Tibial nerve (tissue), 4 donors: ENCODE results near the gene C6orf47. TPM values are rescaled to one million over a fixed set of nuclear protein-coding genes. Genes with fewer than 3 reads are reported as not detected.

Source experiments
- DNase-seq, 2 donors: peaks; one replicate each; pipeline ENCODE4 v3.0.0-alpha.2; 2019; ENCODE audit warnings: low spot score in 2 of 2
- H3K27ac ChIP-seq, 4 donors: fragments of 200-600 bp; sonication (generic) in 3 of 4; one replicate each; pipeline ENCODE4 v1.5.1; 2017 to 2019; ENCODE audit warnings: mild to moderate bottlenecking in 1 of 4
- H3K27me3 ChIP-seq, 2 donors: fragments of 200-600 bp; sonication (generic) in 1 of 2; one replicate each; pipeline versions ENCODE4 v1.5.1 to v1.6.0; 2017 to 2019
- H3K36me3 ChIP-seq, 3 donors: fragments of 200-600 bp; sonication (generic); one replicate each; pipeline ENCODE4 v1.5.1; 2018 to 2019
- H3K4me1 ChIP-seq, 4 donors: fragments of 200-600 bp; sonication (generic) in 3 of 4; one replicate each; pipeline ENCODE4 v1.5.1; 2017 to 2019
- H3K4me3 ChIP-seq, 4 donors: fragments of 200-600 bp; sonication (generic) in 3 of 4; one replicate each; pipeline ENCODE4 v1.5.1; 2017 to 2019; ENCODE audit warnings: mild to moderate bottlenecking in 1 of 4, moderate library complexity in 1 of 4
- H3K9me3 ChIP-seq, 4 donors: fragments of 200-600 bp; sonication (generic) in 3 of 4; one replicate each; pipeline ENCODE4 v1.5.1; 2017 to 2019
- EP300 ChIP-seq, 2 donors: sonication (generic); formaldehyde crosslinking; IDR thresholded peaks; one replicate each; pipeline ENCODE4 v1.6.1; 2017; ENCODE audit warnings: antibody characterized with exemption in 2 of 2, mild to moderate bottlenecking in 1 of 2
- POLR2A ChIP-seq, 2 donors: fragments of 450-650 bp; IDR thresholded peaks; one replicate each; pipeline ENCODE4 v1.6.1; 2017; ENCODE audit warnings: antibody characterized with exemption in 2 of 2, mild to moderate bottlenecking in 2 of 2, moderate library complexity in 2 of 2
- WGBS, 2 donors: methylation state at CpG; one replicate each; pipeline ENCODE4 v1.1.5; 2018; 5-methylcytosine and 5-hydroxymethylcytosine counted together
- total RNA-seq, 4 donors: library from RNA; depleted of rRNA; stranded (reverse); fragments of >200 nt; gene quantifications; one replicate each; pipeline ENCODE4 v1.1.0, GENCODE V29; 2016
- TF ChIP-seq, protein P1 (sequence below), 5 experiments: fragments of 200-600 bp in 3 of 5; fragments of 450-650 bp in 2 of 5; sonication (generic) in 3 of 5; IDR thresholded peaks; one replicate each; pipeline ENCODE4 v1.5.1; 2016 to 2019; ENCODE audit warnings: antibody characterized with exemption in 5 of 5, mild to moderate bottlenecking in 3 of 5, moderate library complexity in 2 of 5

Gene C6orf47
- total RNA-seq, 4 donors from 2014 or later: 13.8 to 23.3 (median 20.5) TPM

GRCh38 chr6:31639043-31639442 lies 21.5 kb downstream of the C6orf47 start:
- H3K9me3 ChIP-seq: no peaks in the 10 kb centered on the region
- no peak overlapping the region for H3K27ac ChIP-seq
- H3K36me3 ChIP-seq: peaks cover 8 to 99% (median 69%) of the 10 kb centered on the region in 3 donors
- no peaks in the 10 kb centered on the region for H3K27me3 ChIP-seq
- H3K4me3 ChIP-seq: no peak overlapping the region
- 73 to 84% methylated on average over 9 of the region's 9 CpGs for WGBS, 2 donors
- TF ChIP-seq, protein P1, sequence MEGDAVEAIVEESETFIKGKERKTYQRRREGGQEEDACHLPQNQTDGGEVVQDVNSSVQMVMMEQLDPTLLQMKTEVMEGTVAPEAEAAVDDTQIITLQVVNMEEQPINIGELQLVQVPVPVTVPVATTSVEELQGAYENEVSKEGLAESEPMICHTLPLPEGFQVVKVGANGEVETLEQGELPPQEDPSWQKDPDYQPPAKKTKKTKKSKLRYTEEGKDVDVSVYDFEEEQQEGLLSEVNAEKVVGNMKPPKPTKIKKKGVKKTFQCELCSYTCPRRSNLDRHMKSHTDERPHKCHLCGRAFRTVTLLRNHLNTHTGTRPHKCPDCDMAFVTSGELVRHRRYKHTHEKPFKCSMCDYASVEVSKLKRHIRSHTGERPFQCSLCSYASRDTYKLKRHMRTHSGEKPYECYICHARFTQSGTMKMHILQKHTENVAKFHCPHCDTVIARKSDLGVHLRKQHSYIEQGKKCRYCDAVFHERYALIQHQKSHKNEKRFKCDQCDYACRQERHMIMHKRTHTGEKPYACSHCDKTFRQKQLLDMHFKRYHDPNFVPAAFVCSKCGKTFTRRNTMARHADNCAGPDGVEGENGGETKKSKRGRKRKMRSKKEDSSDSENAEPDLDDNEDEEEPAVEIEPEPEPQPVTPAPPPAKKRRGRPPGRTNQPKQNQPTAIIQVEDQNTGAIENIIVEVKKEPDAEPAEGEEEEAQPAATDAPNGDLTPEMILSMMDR (IDR thresholded peaks at IDR 0.05): no peak
- TF ChIP-seq EP300 (IDR thresholded peaks at IDR 0.05) (no peak), POLR2A (IDR thresholded peaks at IDR 0.05) (no peak)
- DNase-seq: no peak
- H3K4me1 ChIP-seq: no peaks in the 10 kb centered on the region

DNA sequence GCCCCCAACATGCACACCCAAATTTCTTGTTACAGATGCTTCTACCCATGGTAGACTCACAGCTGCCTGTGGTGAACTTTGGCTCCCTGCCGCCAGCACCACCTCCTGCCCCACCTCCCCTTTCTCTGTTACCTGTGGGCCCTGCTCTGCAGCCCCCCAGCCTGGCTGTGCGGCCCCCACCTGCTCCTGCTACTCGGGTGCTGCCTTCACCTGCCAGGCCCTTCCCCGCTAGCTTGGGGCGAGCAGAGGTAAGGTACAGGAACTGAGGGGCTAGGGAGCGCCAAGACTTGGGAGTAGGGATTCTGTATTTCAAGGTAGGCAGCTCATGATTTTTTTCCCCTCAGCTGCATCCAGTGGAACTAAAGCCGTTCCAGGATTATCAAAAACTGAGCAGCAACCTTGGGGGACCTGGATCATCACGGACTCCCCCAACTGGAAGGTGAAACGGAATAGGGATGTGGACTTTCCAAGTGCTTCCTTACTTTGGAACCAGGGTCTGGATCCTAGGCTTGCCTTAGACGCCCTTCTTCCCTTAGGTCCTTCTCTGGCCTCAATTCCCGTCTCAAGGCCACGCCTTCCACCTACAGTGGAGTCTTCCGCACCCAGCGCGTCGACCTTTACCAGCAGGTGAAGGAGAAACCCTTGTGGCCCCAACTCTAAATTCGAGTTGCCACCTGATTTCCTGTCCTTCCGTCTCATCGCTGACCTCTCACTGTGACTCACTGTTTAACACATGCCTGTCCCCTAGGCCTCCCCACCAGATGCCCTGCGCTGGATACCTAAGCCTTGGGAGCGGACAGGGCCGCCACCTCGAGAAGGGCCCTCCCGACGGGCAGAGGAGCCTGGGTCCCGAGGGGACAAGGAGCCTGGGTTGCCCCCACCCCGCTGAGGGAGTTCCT lies 23.6 kb downstream of the C6orf47 start:
- Histone ChIP-seq H3K4me3 (no peak overlapping the region), H3K4me1 (peaks cover 0 to 18% (median 0%) of the 10 kb centered on the region in 4 donors), H3K27me3 (no peaks in the 10 kb centered on the region), H3K9me3 (no peaks in the 10 kb centered on the region), H3K27ac (no peak overlapping the region), H3K36me3 (peaks cover 6 to 100% (median 61%) of the 10 kb centered on the region in 3 donors)
- 74 to 76% methylated on average over 26 to 27 of the region's 27 CpGs for WGBS, 2 donors
- no peak for DNase-seq
- TF ChIP-seq, protein P1 (IDR thresholded peaks at IDR 0.05): no peak
- TF ChIP-seq POLR2A (IDR thresholded peaks at IDR 0.05): no peak
- TF ChIP-seq EP300 (IDR thresholded peaks at IDR 0.05): no peak

DNA sequence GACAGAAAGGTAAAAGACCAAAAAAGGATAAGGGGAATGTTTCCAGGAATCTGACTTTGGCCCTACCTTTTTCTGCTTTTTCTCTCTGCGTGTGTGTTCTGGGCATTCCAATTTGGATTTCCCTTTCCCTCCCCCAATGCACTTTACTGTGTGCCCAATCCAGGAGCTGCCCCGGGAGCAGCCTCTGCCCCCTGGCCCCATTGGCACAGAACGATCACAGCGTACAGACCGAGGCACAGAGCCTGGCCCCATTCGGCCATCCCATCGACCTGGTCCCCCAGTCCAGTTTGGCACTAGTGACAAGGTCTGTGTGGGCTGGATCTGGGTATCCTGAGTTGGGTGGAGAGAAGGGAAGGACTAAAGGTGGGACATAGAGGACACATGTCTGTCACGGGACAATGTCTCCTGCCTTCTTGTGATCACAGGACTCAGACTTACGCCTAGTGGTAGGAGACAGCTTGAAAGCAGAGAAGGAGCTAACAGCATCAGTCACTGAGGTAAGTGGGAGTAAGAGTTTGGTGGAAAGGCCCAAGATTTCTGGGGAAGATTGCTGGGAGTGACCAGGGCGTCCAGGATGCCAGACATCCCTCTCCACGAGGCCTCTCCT lies 25.5 kb downstream of the C6orf47 start:
- no peak for DNase-seq
- no peak for TF ChIP-seq EP300 (IDR thresholded peaks at IDR 0.05)
- TF ChIP-seq POLR2A (IDR thresholded peaks at IDR 0.05): no peak
- TF ChIP-seq, protein P1 (IDR thresholded peaks at IDR 0.05): no peak
- Histone ChIP-seq H3K9me3 (no peaks in the 10 kb centered on the region), H3K4me1 (peaks cover 0 to 18% (median 0%) of the 10 kb centered on the region in 4 donors), H3K27ac (no peak overlapping the region), H3K4me3 (no peak overlapping the region), H3K36me3 (peaks cover 2 to 100% (median 50%) of the 10 kb centered on the region in 3 donors), H3K27me3 (no peaks in the 10 kb centered on the region)
- 74 to 79% methylated on average over 11 of the region's 11 CpGs for WGBS, 2 donors

- H3K27ac ChIP-seq: no peak overlapping the region
- 55 to 78% methylated on average over 3 of the region's 3 CpGs for WGBS, 2 donors
- no peak overlapping the region for H3K4me3 ChIP-seq
- peaks cover 0 to 100% (median 43%) of the 10 kb centered on the region in 3 donors for H3K36me3 ChIP-seq
- no peaks in the 10 kb centered on the region for H3K27me3 ChIP-seq
- no peak for DNase-seq
- no peak for TF ChIP-seq POLR2A (IDR thresholded peaks at IDR 0.05)
- H3K9me3 ChIP-seq: no peaks in the 10 kb centered on the region
- peaks cover 0 to 18% (median 0%) of the 10 kb centered on the region in 4 donors for H3K4me1 ChIP-seq
Observed at GRCh38 chr6:31634131-31634530, 26.4 kb downstream of the C6orf47 start.

- Histone ChIP-seq H3K36me3 (peaks cover 0 to 100% (median 49%) of the 10 kb centered on the region in 3 donors), H3K4me3 (no peak overlapping the region), H3K9me3 (no peaks in the 10 kb centered on the region), H3K4me1 (peaks cover 0 to 18% (median 0%) of the 10 kb centered on the region in 4 donors), H3K27ac (no peak overlapping the region), H3K27me3 (no peaks in the 10 kb centered on the region)
- DNase-seq: no peak
- TF ChIP-seq POLR2A (IDR thresholded peaks at IDR 0.05): no peak
- TF ChIP-seq, protein P1 (IDR thresholded peaks at IDR 0.05): no peak
- TF ChIP-seq EP300 (IDR thresholded peaks at IDR 0.05): no peak
- 70 to 76% methylated on average over 7 of the region's 7 CpGs for WGBS, 2 donors
Observed at GRCh38 chr6:31633447-31633846, 27.1 kb downstream of the C6orf47 start.
